SK-N-SH (cell line): Measurements from ENCODE around the gene ZSCAN21. TPM values are rescaled to one million over a fixed set of nuclear protein-coding genes. Genes with fewer than 3 reads are reported as not detected.

Experiments
- EP300 ChIP-seq, 2 experiments: IDR thresholded peaks; 2 replicates each; pipeline versions ENCODE4 v1.4.0 to v1.6.1; 2012; ENCODE audit warnings: borderline replicate concordance in 1 of 2, low read depth in 1 of 2, low read length in 1 of 2
- EZH2phosphoT487 ChIP-seq: fragments of 200-600 bp; sonication (generic); IDR thresholded peaks from 2 replicates; pipeline ENCODE4 v1.6.1; 2017; ENCODE audit warnings: low read depth, mixed run types, mild to moderate bottlenecking, antibody characterized with exemption, moderate library complexity, borderline replicate concordance
- FOSL2 ChIP-seq: IDR thresholded peaks from 2 replicates; pipeline ENCODE4 v1.4.0; 2012; ENCODE audit warnings: low read depth, mild to moderate bottlenecking, moderate library complexity, borderline replicate concordance
- GABPA ChIP-seq: IDR thresholded peaks from 2 replicates; pipeline ENCODE4 v1.4.0; 2012; ENCODE audit warnings: low read depth, mild to moderate bottlenecking
- JUND ChIP-seq: IDR thresholded peaks from 2 replicates; pipeline ENCODE4 v1.4.0; 2012
- MEF2A ChIP-seq: IDR thresholded peaks from 2 replicates; pipeline ENCODE4 v1.4.0; 2012; ENCODE audit warnings: low read depth, borderline replicate concordance
- NRF1 ChIP-seq: IDR thresholded peaks from 2 replicates; pipeline ENCODE4 v1.6.1; 2012; ENCODE audit warnings: low read depth, mild to moderate bottlenecking, low read length
- RFX5 ChIP-seq: IDR thresholded peaks from 2 replicates; pipeline ENCODE4 v1.6.1; 2012; ENCODE audit warnings: mild to moderate bottlenecking, improper control_type of control experiment, low read length
- SMC3 ChIP-seq: IDR thresholded peaks from 2 replicates; pipeline ENCODE4 v1.6.1; 2012; ENCODE audit warnings: low read depth, low read length, improper control_type of control experiment
- polyA plus RNA-seq, 3 experiments: library from polyadenylated mRNA; depleted of rRNA; stranded (reverse); fragments of >200 nt; gene quantifications; 2 replicates each; pipeline ENCODE4 v1.2.3, GENCODE V29; 2012
- TF ChIP-seq, protein P1 (sequence below): IDR thresholded peaks from 2 replicates; pipeline ENCODE4 v1.4.0; 2012; ENCODE audit warnings: low read depth, borderline replicate concordance
- TF ChIP-seq, protein P2 (sequence below): IDR thresholded peaks from 2 replicates; pipeline ENCODE4; 2012
- TF ChIP-seq, protein P3 (sequence below): fragments of 150-350 bp; IDR thresholded peaks from 2 replicates; pipeline ENCODE4 v1.6.1; 2016; ENCODE audit warnings: mild to moderate bottlenecking, low read depth, low read length
- TF ChIP-seq, protein P4 (sequence below): IDR thresholded peaks from 2 replicates; pipeline ENCODE4 v1.4.0; 2012; ENCODE audit warnings: low read depth

Gene ZSCAN21
- polyA plus RNA-seq, 1 of the 3 experiments (the other 2 are of a cell fraction) = 17.5 TPM

DNA sequence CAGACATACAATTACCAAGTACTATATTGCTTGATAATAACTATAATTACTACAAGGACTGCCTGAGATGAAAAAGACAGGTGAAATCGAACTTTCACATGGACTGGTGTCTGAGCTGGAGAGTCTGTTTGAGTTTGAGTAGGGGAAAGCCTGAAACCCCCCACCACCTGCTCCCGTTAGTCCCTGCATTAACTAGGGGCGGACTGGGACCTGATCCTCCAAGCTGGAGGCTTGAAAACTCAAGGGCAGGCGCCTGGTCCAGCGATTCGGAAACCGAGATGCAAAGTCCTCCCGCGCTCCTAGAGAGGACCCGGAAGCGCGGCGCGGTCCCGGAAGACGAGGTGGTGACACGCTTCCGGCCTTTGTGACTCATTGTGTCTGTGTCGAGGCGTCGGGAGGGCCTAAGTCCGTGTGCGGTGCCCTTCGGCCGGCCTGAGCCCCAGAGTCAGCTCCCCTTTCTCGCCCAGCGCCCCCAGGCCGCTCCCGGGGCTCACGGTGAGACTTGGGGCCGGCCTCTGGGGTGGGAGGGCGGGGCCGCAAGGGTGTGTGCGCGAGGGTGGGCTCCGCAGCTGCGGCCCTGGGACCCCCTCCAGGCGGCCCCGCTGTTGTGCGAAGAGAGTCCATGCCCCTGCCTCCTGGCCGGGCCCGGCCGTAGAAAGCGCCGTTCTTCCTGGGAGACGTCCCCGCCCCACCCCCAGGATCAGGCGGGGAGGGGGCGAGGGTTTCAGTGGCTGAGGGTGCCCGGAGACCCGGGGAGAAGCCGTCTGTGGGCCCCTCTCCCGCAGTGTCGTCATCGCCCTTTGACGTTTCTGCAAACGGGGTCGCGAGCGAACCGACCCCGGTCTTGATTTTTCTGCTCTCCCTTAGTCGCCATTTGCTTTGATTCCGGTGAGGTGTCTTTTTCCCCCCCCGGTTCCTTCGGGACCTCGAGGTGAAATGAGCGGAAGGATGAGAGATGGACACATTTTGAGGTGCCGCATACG, 34.1 kb upstream of the ZSCAN21 start, which contains the start of gene ZKSCAN1 (continued):
- TF ChIP-seq, protein P1, sequence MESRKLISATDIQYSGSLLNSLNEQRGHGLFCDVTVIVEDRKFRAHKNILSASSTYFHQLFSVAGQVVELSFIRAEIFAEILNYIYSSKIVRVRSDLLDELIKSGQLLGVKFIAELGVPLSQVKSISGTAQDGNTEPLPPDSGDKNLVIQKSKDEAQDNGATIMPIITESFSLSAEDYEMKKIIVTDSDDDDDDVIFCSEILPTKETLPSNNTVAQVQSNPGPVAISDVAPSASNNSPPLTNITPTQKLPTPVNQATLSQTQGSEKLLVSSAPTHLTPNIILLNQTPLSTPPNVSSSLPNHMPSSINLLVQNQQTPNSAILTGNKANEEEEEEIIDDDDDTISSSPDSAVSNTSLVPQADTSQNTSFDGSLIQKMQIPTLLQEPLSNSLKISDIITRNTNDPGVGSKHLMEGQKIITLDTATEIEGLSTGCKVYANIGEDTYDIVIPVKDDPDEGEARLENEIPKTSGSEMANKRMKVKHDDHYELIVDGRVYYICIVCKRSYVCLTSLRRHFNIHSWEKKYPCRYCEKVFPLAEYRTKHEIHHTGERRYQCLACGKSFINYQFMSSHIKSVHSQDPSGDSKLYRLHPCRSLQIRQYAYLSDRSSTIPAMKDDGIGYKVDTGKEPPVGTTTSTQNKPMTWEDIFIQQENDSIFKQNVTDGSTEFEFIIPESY = 0 out of 2 replicates have a peak, but pooled peaks have one; percentile 35
- TF ChIP-seq EZH2phosphoT487 (no peak), RFX5 (no peak), NRF1 (no peak), MEF2A (no peak), EP300 (IDR thresholded peaks at IDR 0.05; ENCODE audit: borderline replicate concordance in 1 of 2, low read depth in 1 of 2, low read length in 1 of 2) (no peak), GABPA (peak; percentile 97), FOSL2 (peak; percentile 94; the same call in 1 of the 2 replicates), SMC3 (no peak), JUND (peak; percentile 85)
- TF ChIP-seq, protein P2, sequence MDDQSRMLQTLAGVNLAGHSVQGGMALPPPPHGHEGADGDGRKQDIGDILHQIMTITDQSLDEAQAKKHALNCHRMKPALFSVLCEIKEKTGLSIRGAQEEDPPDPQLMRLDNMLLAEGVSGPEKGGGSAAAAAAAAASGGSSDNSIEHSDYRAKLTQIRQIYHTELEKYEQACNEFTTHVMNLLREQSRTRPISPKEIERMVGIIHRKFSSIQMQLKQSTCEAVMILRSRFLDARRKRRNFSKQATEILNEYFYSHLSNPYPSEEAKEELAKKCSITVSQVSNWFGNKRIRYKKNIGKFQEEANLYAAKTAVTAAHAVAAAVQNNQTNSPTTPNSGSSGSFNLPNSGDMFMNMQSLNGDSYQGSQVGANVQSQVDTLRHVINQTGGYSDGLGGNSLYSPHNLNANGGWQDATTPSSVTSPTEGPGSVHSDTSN = 0 out of 2 replicates have a peak, but pooled peaks have one; percentile 18
- TF ChIP-seq, protein P3, sequence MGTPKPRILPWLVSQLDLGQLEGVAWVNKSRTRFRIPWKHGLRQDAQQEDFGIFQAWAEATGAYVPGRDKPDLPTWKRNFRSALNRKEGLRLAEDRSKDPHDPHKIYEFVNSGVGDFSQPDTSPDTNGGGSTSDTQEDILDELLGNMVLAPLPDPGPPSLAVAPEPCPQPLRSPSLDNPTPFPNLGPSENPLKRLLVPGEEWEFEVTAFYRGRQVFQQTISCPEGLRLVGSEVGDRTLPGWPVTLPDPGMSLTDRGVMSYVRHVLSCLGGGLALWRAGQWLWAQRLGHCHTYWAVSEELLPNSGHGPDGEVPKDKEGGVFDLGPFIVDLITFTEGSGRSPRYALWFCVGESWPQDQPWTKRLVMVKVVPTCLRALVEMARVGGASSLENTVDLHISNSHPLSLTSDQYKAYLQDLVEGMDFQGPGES = no peak
- TF ChIP-seq, protein P4, sequence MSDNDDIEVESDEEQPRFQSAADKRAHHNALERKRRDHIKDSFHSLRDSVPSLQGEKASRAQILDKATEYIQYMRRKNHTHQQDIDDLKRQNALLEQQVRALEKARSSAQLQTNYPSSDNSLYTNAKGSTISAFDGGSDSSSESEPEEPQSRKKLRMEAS = peak; percentile 93
